Choroid plexus epithelial cell (primary cell): ENCODE results near the gene KMT2E.
"Not testable (repeated sequence)": the region's sequence is repeated elsewhere in the genome, so short reads cannot be mapped to it uniquely, and the experiment has no call there.

Experiments used
- DNase-seq: peaks from one replicate; pipeline ENCODE4 v3.0.0-alpha.2; 2010; ENCODE audit warnings: low read depth
- H3K4me3 ChIP-seq: 2 replicates; pipeline ENCODE4 v1.5.1; 2011; ENCODE audit warnings: low read depth, mild to moderate bottlenecking, control low read depth, low read length, moderate library complexity
- TF ChIP-seq, protein P1 (sequence below): conservative IDR thresholded peaks from 2 replicates; pipeline ENCODE4 v1.5.1; 2011; ENCODE audit warnings: low read depth, mild to moderate bottlenecking, control low read depth, inconsistent platforms, low read length, moderate library complexity

KMT2E gene

GRCh38 chr7:104969183-104969582 lies 44.8 kb upstream of the KMT2E start:
- DNase-seq = no peak
- no peak overlapping the region for H3K4me3 ChIP-seq
- TF ChIP-seq, protein P1, sequence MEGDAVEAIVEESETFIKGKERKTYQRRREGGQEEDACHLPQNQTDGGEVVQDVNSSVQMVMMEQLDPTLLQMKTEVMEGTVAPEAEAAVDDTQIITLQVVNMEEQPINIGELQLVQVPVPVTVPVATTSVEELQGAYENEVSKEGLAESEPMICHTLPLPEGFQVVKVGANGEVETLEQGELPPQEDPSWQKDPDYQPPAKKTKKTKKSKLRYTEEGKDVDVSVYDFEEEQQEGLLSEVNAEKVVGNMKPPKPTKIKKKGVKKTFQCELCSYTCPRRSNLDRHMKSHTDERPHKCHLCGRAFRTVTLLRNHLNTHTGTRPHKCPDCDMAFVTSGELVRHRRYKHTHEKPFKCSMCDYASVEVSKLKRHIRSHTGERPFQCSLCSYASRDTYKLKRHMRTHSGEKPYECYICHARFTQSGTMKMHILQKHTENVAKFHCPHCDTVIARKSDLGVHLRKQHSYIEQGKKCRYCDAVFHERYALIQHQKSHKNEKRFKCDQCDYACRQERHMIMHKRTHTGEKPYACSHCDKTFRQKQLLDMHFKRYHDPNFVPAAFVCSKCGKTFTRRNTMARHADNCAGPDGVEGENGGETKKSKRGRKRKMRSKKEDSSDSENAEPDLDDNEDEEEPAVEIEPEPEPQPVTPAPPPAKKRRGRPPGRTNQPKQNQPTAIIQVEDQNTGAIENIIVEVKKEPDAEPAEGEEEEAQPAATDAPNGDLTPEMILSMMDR = no peak

GRCh38 chr7:104971290-104972071 lies 42.5 kb upstream of the KMT2E start:
- DNase-seq = no peak
- H3K4me3 ChIP-seq = no peak overlapping the region
- TF ChIP-seq, protein P1 = peak; percentile 4

GRCh38 chr7:104972500-104972899 lies 41.5 kb upstream of the KMT2E start:
- DNase-seq = peak; percentile 50
- no peak overlapping the region for H3K4me3 ChIP-seq
- TF ChIP-seq, protein P1 = no peak

- DNase-seq = no peak
- TF ChIP-seq, protein P1 = no peak
- no peak overlapping the region for H3K4me3 ChIP-seq
These were observed 40.8 kb upstream of the KMT2E start for GRCh38 chr7:104973227-104973626.

DNA sequence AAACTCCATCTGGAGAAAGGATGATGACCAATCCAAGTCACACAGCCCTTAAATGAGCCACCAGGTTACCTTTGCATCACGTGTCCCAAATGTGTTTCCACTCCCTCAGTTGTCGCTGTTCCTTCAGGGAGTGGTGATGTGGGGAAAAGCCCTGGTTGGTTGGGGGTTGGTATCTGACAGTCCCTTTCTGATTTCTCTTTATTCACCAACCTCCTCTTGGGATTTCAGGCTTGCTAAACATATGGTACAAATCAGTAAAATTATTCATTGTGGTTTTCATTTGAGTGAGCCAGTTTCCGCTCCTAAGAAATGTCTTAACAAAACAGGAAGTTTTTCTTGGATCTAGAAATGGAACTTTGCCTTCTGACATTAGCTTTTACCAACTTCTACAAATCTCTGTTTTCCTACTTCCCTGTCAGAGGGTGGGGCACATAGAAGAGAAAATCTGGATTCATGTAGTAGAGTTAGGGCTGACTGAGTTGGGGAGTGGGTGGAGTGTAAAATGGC lies 40.0 kb upstream of the KMT2E start:
- DNase-seq = peak; percentile 75
- H3K4me3 ChIP-seq = no peak overlapping the region
- TF ChIP-seq, protein P1 = no peak

DNA sequence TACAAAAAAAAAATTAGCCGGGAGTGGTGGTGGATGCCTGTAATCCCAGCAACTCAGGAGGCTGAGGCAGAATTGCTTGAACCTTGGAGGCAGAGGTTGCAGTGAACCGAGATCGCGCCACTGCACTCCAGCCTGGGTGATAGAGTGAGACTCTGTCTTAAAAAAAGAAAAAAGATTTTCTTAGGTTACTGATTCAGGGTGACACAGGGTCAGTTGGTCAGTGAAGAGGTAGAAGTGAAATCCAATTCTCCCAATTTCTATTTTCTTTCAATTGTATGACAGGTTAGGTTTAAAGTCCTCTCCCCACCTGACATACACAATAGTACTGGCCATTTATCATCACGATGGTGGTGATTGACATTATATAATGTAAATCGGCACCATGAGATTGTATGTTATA lies 38.5 kb upstream of the KMT2E start:
- DNase-seq, H3K4me3 ChIP-seq: not testable (repeated sequence)

DNA sequence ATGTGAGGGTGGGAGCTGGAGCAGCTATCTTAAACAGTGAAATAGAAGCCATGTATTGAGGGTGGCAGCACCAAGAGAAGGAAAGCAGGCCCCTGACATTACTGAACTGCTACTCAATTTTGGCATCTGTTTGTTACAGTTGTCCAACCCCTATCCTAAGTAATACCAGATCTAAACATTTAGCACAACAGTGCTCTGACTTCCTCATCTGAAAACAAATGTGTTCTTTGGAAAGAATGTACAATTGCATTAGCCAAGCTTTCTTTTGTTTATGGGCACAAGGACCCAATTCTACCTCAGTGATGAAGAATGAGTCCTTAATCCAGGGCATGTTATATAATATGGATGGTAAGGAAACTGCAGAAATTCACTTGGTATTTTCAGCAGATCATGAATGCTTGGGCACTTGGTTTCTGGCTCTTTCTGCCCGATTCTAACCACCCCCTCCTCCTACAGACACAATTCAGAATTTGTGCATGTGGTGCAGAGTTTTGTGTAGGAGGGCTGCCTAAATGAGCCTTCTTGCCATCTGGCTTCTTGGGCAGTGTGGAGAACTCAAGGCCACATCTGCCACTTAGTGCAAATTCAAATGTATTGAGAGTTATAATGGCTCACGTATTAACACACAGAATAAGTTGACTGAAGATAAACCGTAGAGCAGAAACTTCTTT lies 36.9 kb upstream of the KMT2E start:
- no peak overlapping the region for H3K4me3 ChIP-seq
- no peak for DNase-seq
- TF ChIP-seq, protein P1 = no peak
